GM23338 (cell line): ENCODE measurements around the gene C2orf72. TPM values are rescaled to one million over a fixed set of nuclear protein-coding genes. Genes with fewer than 3 reads are reported as not detected.

Experiments used
- polyA plus RNA-seq: library from polyadenylated mRNA; unstranded; fragments of >200 nt; fragmentation: Nextera tagmentation; extraction: Ambion mirVana; gene quantifications from 2 replicates; pipeline ENCODE4 v1.2.1, GENCODE V29; 2016
- total RNA-seq: library from RNA; depleted of rRNA; stranded (reverse); fragments of >200 nt; shearing (Covaris generic); gene quantifications from 2 replicates; pipeline ENCODE4 v1.2.3, GENCODE V29; 2014; rRNA removed

C2orf72 gene
- total and polyA plus RNA-seq, 2 experiments from 2014 or later = 0.37 to 1.4 TPM

Other genes starting within 250 kb of the C2orf72 start
- 314 and 367 TPM in 2 replicates for gene ITM2C, start 172.6 kb upstream of the C2orf72 start, total RNA-seq
- gene ITM2C, start 172.6 kb upstream of the C2orf72 start, polyA plus RNA-seq = 240 and 241 TPM in 2 replicates
- gene GPR55, start 112.3 kb upstream of the C2orf72 start, total RNA-seq = not detected in 2 replicates
- not detected in 2 replicates for gene GPR55, start 112.3 kb upstream of the C2orf72 start, polyA plus RNA-seq
- not detected in 2 replicates for gene SPATA3, start 41.4 kb upstream of the C2orf72 start, total RNA-seq
- gene SPATA3, start 41.4 kb upstream of the C2orf72 start, polyA plus RNA-seq = not detected in 2 replicates
- gene PSMD1, start 19.3 kb downstream of the C2orf72 start, total RNA-seq = 148 and 180 TPM in 2 replicates
- gene PSMD1, start 19.3 kb downstream of the C2orf72 start, polyA plus RNA-seq = 156 and 177 TPM in 2 replicates
- not detected in 2 replicates for gene HTR2B, start 87.5 kb downstream of the C2orf72 start, total RNA-seq
- gene HTR2B, start 87.5 kb downstream of the C2orf72 start, polyA plus RNA-seq = 0.16 and 0.47 TPM in 2 replicates
- 56.0 and 63.6 TPM in 2 replicates for gene ARMC9, start 161.1 kb downstream of the C2orf72 start, total RNA-seq
- gene ARMC9, start 161.1 kb downstream of the C2orf72 start, polyA plus RNA-seq = 24.4 and 29.2 TPM in 2 replicates